GM19438 (cell line): ENCODE results near the gene AAGAB.

Source experiments
- ATAC-seq: cut with Tn5 transposase; IDR thresholded peaks from one replicate; pipeline ENCODE4 v1.9.1; 2021; ENCODE audit warnings: low read depth; ENCODE audit not compliant: unreplicated experiment

Gene AAGAB

GRCh38 chr15:67174864-67175573, 79.4 kb downstream of the AAGAB start:
- no peak for ATAC-seq

- ATAC-seq = no peak
Measured at GRCh38 chr15:67174446-67174845, 80.0 kb downstream of the AAGAB start.

GRCh38 chr15:67173786-67174185, 80.7 kb downstream of the AAGAB start:
- no peak for ATAC-seq

GRCh38 chr15:67173005-67173404, 81.5 kb downstream of the AAGAB start:
- no peak for ATAC-seq

- ATAC-seq = no peak
Measured at GRCh38 chr15:67172172-67172571, 82.3 kb downstream of the AAGAB start.

- ATAC-seq = no peak
Measured at GRCh38 chr15:67171471-67171870, 83.0 kb downstream of the AAGAB start.

- no peak for ATAC-seq
Measured at GRCh38 chr15:67170143-67170925, 84.1 kb downstream of the AAGAB start.

- ATAC-seq = no peak
Measured at GRCh38 chr15:67168694-67169093, 85.8 kb downstream of the AAGAB start.

GRCh38 chr15:67167091-67167490, 87.4 kb downstream of the AAGAB start:
- no peak for ATAC-seq

GRCh38 chr15:67166280-67167009, 88.0 kb downstream of the AAGAB start:
- ATAC-seq = no peak

GRCh38 chr15:67165254-67166253, 88.9 kb downstream of the AAGAB start:
- no peak for ATAC-seq

- ATAC-seq = no peak
Measured at GRCh38 chr15:67164811-67165253, 89.6 kb downstream of the AAGAB start.

GRCh38 chr15:67164401-67164791, 90.1 kb downstream of the AAGAB start:
- ATAC-seq = no peak

GRCh38 chr15:67163180-67163579, 91.3 kb downstream of the AAGAB start:
- ATAC-seq = no peak

- ATAC-seq = no peak
Measured at GRCh38 chr15:67161881-67162280, 92.6 kb downstream of the AAGAB start.

- ATAC-seq = no peak
Measured at GRCh38 chr15:67161412-67161811, 93.0 kb downstream of the AAGAB start.

GRCh38 chr15:67158367-67158766, 96.1 kb downstream of the AAGAB start:
- ATAC-seq = no peak

- no peak for ATAC-seq
Measured at GRCh38 chr15:67157521-67158252, 96.8 kb downstream of the AAGAB start.

- ATAC-seq = no peak
Measured at GRCh38 chr15:67156834-67157233, 97.6 kb downstream of the AAGAB start.
